GM12878 (cell line): ENCODE results near the gene F12. TPM values are rescaled to one million over a fixed set of nuclear protein-coding genes. Genes with fewer than 3 reads are reported as not detected.

ENCODE experiments used
- ATF2 ChIP-seq: IDR thresholded peaks from 2 replicates; pipeline ENCODE4 v1.6.1; 2012; ENCODE audit warnings: low read length, inconsistent platforms
- CBFB ChIP-seq: IDR thresholded peaks from 2 replicates; pipeline ENCODE4 v1.6.1; 2016; ENCODE audit warnings: antibody characterized with exemption, low read depth
- CHD1 ChIP-seq: IDR thresholded peaks from 2 replicates; pipeline ENCODE4 v1.6.1; 2012; ENCODE audit warnings: low read depth, low read length, improper control_type of control experiment
- CHD4 ChIP-seq: fragments of 200-600 bp; sonication (generic); IDR thresholded peaks from 2 replicates; pipeline ENCODE4 v1.6.1; 2016; ENCODE audit warnings: mild to moderate bottlenecking
- GATAD2B ChIP-seq: fragments of 450-650 bp; conservative IDR thresholded peaks from 2 replicates; pipeline ENCODE4 v1.6.1; 2017; ENCODE audit warnings: low read depth, mild to moderate bottlenecking, moderate library complexity
- IRF4 ChIP-seq: IDR thresholded peaks from 2 replicates; pipeline ENCODE4 v1.6.1; 2011; ENCODE audit warnings: low read depth, low read length
- MEF2A ChIP-seq: IDR thresholded peaks from 2 replicates; pipeline ENCODE4 v1.6.1; 2011; ENCODE audit warnings: low read depth, mild to moderate bottlenecking, low read length, moderate library complexity; ENCODE audit not compliant: insufficient read depth
- MEF2B ChIP-seq: fragments of 450-650 bp; IDR thresholded peaks from 2 replicates; pipeline ENCODE4 v1.6.1; 2018; ENCODE audit warnings: mild to moderate bottlenecking, moderate library complexity; ENCODE audit not compliant: partially characterized antibody, poor library complexity, severe bottlenecking
- MXI1 ChIP-seq: fragments of 150-350 bp; IDR thresholded peaks from 2 replicates; pipeline ENCODE4 v1.6.1; 2011; ENCODE audit warnings: low read depth, mild to moderate bottlenecking, inconsistent platforms, low read length, improper control_type of control experiment
- RAD51 ChIP-seq: fragments of 450-650 bp; IDR thresholded peaks from 2 replicates; pipeline ENCODE4 v1.6.1; 2016; ENCODE audit warnings: moderate library complexity, mild to moderate bottlenecking, inconsistent platforms
- SMAD5 ChIP-seq: IDR thresholded peaks from 2 replicates; pipeline ENCODE4 v1.6.1; 2016; ENCODE audit warnings: antibody characterized with exemption, low read depth
- SP1 ChIP-seq: IDR thresholded peaks from one replicate; pipeline ENCODE4 v1.6.1; 2011; ENCODE audit warnings: low read depth, low read length
- TAF1 ChIP-seq: IDR thresholded peaks from 2 replicates; pipeline ENCODE4 v1.6.1; 2011; ENCODE audit warnings: mild to moderate bottlenecking, low read depth, low read length, borderline replicate concordance
- ZNF217 ChIP-seq: fragments of 450-650 bp; IDR thresholded peaks from 2 replicates; pipeline ENCODE4 v1.6.1; 2017; ENCODE audit warnings: antibody characterized with exemption, mild to moderate bottlenecking
- ZNF592 ChIP-seq: fragments of 450-650 bp; IDR thresholded peaks from 2 replicates; pipeline ENCODE4 v1.6.1; 2017; ENCODE audit warnings: mild to moderate bottlenecking, moderate library complexity
- ZSCAN29 ChIP-seq: fragments of 450-650 bp; IDR thresholded peaks from 2 replicates; pipeline ENCODE4 v1.6.1; 2017; ENCODE audit warnings: mild to moderate bottlenecking, moderate library complexity
- polyA plus RNA-seq, 11 experiments: library from polyadenylated mRNA; depleted of rRNA in 4 of 11; unstranded in 6 of 11; stranded (reverse) in 5 of 11; fragments of >200 nt; fragmentation: Nextera tagmentation in 4 of 11; fragmentation: Illumina TruSeq in 1 of 11; extraction: Ambion mirVana in 4 of 11; extraction: Trizol in 1 of 11; gene quantifications; 1 replicate in 1 of 11; 2 replicates in 10 of 11; pipeline versions ENCODE4 v1.2.1 to v1.2.3, GENCODE V29; 2011 to 2016; ENCODE audit warnings: inconsistent platforms in 2 of 11, missing spikeins in 2 of 11, low read depth in 1 of 11
- total RNA-seq, 4 experiments: library from RNA; depleted of rRNA in 3 of 4; stranded (reverse); fragments of >200 nt in 3 of 4; fragmentation: Illumina TruSeq in 1 of 4; extraction: Trizol in 1 of 4; gene quantifications; 2 replicates each; pipeline versions ENCODE4 v1.2.1 to v1.2.3, GENCODE V29; 2013 to 2021
- TF ChIP-seq, protein P1 (sequence below): fragments of 450-650 bp; IDR thresholded peaks from 2 replicates; pipeline ENCODE4 v1.6.1; 2016; ENCODE audit warnings: mild to moderate bottlenecking
- TF ChIP-seq, protein P2 (sequence below): fragments of 450-650 bp; conservative IDR thresholded peaks from 2 replicates; pipeline ENCODE4 v1.6.1; 2017; ENCODE audit warnings: mild to moderate bottlenecking, moderate library complexity

Gene F12
- total and polyA plus RNA-seq, 10 of the 15 experiments (the other 5 are each of a cell fraction or from before 2014, with no cell fraction given): 0.25 to 11.3 (median 5.5) TPM

DNA sequence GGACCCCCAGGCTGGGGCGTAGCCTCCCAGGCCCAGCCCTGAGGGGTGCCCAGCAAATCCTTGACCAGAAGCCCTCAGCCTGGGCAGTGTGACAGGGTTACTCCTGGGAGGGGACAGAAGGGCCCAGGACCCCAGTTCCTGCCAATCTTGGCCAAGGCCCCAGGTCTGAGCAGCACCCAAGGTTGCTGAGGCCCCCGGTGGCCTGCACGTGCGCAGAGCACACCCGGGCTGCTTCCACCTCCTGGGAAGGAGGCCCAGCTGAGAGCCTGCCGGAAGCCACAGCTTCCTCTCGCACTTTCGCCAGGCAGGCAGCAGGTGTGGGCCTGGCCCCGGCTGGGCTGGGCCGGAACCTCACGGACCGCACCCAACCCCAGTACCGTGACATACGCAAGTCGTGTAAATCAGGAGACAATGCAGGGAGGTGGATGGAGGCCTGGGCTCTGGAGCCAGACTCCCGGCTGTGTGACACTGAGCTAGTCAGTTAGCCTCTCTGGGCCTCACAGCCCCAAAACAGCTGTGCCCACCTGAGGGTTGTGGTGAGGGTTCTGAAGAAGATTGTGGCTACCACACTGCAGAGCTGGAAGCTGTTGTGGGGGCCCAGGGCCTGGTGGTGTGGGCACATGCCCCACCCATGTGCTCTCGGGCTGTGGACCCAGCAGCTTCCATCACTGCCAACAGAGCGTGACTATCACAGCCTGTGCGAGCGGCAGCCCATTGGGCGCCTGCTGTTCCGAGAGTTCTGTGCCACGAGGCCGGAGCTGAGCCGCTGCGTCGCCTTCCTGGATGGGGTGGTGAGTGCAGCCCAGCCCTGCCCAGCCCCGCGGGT lies 22.2 kb upstream of the F12 start (continued):
- TF ChIP-seq, protein P1, sequence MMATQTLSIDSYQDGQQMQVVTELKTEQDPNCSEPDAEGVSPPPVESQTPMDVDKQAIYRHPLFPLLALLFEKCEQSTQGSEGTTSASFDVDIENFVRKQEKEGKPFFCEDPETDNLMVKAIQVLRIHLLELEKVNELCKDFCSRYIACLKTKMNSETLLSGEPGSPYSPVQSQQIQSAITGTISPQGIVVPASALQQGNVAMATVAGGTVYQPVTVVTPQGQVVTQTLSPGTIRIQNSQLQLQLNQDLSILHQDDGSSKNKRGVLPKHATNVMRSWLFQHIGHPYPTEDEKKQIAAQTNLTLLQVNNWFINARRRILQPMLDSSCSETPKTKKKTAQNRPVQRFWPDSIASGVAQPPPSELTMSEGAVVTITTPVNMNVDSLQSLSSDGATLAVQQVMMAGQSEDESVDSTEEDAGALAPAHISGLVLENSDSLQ: 0 out of 2 replicates have a peak, but pooled peaks have one; percentile 11
- TF ChIP-seq CHD4: no peak
- TF ChIP-seq CBFB: peak; percentile 72
- TF ChIP-seq SP1: peak; percentile 54
- 0 out of 2 replicates have a peak, but pooled peaks have one; percentile 31 for TF ChIP-seq MXI1
- no peak for TF ChIP-seq CHD1
- no peak for TF ChIP-seq RAD51
- TF ChIP-seq ATF2: no peak
- TF ChIP-seq MEF2A: 0 out of 2 replicates have a peak, but pooled peaks have one; percentile 26
- TF ChIP-seq GATAD2B: 0 out of 2 replicates have a peak, but pooled peaks have one; percentile 90
- no peak for TF ChIP-seq SMAD5
- peak; percentile 45; the same call in 1 of the 2 replicates for TF ChIP-seq ZNF217
- TF ChIP-seq, protein P2, sequence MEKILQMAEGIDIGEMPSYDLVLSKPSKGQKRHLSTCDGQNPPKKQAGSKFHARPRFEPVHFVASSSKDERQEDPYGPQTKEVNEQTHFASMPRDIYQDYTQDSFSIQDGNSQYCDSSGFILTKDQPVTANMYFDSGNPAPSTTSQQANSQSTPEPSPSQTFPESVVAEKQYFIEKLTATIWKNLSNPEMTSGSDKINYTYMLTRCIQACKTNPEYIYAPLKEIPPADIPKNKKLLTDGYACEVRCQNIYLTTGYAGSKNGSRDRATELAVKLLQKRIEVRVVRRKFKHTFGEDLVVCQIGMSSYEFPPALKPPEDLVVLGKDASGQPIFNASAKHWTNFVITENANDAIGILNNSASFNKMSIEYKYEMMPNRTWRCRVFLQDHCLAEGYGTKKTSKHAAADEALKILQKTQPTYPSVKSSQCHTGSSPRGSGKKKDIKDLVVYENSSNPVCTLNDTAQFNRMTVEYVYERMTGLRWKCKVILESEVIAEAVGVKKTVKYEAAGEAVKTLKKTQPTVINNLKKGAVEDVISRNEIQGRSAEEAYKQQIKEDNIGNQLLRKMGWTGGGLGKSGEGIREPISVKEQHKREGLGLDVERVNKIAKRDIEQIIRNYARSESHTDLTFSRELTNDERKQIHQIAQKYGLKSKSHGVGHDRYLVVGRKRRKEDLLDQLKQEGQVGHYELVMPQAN: peak; percentile 56; the same call in 1 of the 2 replicates
- TF ChIP-seq ZSCAN29: no peak
- peak; percentile 53 for TF ChIP-seq MEF2B
- no peak; the same call in 1 of the 2 replicates for TF ChIP-seq IRF4
- TF ChIP-seq ZNF592: peak; percentile 37; the same call in 1 of the 2 replicates
- no peak for TF ChIP-seq TAF1
